HK-2 (cell line): Measurements from ENCODE around the gene CEP83.
A peak's percentile ranks its signal among the peaks of the same experiment; 100 is the strongest.
"Not testable (repeated sequence)": the region's sequence is repeated elsewhere in the genome, so short reads cannot be mapped to it uniquely, and the experiment has no call there.

Experiments
- DNase-seq: peaks from one replicate; pipeline ENCODE4 v3.0.0-alpha.2; 2018; ENCODE audit not compliant: unreplicated experiment

The CEP83 gene

DNA sequence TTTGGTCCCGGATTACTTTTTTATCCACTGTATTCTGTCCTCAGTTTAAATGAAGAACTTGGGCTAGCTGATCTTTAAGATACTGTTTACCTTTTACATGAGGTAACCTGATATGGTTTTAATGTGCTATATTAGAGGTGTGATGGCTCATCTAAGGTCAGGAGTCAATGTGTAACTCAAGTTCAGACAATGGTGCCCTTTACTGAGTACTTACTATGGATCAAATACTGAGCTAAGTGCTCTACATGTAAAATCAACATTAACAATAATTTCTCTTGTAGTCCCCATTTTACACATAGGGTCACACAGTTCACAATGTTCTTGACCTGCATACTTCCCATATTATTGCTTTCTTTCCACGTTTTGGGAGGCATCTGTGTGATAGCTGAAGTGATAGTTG is 79.2 kb downstream of the CEP83 start:
- DNase-seq: no peak

DNA sequence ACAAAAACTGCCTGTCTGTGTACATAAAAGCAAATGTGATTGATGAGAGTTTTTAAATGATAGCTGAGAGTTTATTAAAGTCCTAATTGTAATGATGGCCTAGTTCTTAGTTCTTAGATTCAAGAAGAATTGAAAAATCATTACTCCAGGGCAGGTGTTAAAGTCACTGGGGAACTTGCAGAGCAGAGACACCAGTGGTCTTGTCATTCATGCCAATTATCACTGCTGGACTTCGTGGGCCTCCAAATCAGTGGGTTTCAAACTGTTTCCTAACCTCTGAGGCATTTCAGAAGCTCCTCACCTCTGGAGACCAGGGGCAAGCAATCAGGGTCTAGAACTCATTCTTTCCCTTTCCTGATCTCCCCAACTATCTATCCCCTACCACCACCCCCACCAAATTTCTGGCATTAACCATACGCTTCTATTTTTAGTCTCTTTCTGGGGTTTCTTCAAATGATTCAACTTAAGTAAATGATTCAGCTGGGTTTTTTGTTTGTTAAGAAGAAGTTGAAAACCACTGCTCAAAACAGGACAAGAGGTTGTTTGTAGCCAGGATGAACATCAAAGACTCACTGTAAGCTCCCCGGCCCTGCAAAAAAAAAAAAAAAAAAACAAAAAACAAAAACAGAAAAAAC is 80.1 kb downstream of the CEP83 start:
- DNase-seq: no peak

DNA sequence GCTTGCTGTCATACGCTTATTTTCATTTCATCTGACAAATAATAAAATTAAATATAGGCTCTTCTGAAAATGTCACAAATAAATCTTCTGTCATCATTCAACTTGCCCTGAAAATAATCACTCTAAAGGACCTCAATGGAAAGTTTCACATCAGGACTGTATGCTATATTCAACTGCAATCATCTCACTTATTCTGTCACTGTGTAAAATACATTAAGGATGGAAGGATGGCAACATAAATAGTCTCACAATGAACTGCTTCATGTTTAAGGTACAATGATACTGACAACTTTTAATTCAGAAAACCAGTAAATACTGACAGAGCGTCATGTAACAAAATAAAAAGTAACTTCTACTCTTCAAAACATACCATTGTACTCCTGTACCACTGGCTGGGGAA is 82.1 kb downstream of the CEP83 start:
- DNase-seq: no peak

DNA sequence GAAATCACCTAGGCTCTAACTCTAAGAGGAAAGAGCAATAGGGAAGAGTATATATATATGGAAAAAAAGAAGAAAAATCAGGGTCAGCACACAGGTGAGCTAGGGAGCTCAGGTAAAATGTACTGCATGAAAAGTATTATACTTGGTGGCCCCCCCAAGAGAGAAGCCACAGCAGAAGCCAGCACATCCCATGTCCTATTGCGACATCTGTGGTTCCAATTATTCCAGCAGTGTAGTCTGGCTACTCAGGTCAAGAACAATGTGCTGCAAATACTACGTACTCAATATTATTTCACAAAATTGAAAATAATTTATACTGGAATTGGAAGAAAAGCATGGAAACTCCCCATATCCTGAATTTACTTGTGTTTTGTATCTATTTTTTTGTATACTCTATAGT is 85.5 kb downstream of the CEP83 start:
- no peak for DNase-seq

DNA sequence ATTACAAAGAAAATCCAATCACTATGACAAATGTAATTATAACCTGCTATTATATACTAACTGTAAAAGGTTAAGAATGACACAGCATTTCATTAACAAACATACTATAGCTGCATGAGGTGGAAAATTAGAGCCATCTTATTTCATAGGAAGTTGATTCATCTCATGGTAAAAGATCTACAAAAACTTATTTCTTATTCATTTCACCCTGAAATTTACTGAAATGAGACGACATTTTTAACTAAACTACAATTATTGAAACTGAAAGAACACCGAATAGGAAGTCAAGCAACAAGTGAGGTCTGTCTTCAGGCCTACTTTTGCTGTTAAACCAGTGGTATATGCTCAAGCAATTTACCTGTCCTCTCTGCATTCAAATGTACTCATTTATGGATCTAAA is 87.2 kb downstream of the CEP83 start:
- no peak for DNase-seq

DNA sequence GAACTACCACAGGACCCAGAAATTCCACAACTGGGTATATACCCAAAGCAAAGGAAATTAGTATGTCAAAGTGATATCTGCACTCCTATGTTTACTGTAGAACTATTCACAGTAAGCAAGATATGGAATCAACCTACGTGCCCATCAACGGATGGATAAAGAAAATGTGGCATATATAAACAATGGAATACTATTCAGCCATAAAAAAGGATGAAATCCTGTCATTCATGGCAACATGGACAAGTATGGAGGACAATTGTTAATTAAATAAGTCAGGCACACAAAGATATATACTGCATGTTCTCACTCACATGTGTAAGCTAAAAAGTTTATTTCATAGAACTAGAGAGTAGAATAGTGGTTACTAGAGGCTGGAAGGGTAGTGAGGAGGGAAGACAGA is 97.0 kb downstream of the CEP83 start:
- DNase-seq: no peak

DNA sequence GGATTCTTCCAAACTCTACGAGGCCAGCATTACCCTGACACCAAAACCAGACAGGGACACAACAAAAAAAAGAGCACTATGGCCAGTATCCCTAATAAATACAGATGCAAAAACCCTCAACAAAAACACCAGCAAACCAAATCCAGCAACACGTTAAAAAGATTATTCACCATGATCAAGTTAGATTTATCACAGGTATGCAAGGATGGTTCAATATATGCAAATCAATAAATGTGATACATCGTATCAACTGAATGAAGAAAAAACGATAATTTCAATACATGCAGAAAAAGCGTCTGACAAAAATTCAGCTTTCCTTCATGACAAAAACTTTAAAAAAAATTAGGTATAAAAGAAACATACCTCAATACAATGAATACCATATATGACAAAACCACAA is 99.9 kb downstream of the CEP83 start:
- no peak for DNase-seq

DNA sequence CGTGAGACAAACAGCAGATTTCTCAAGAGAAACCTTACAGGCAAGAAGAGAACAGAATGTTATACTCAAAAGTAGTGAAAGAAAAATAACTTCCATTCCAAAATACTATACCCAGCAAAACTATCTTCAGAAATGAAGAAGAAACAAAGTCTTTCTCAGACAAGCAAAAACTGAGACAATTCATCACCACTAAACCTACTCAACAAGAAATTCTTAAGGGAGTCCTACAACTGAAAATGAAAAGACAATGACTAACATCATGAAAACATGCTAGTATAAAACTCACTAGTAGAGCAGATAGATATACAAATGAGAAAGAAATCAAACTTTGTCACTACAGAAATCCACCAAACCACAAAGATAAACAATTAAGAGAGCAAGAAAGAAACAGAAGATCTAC is 106.5 kb downstream of the CEP83 start:
- no peak for DNase-seq

DNA sequence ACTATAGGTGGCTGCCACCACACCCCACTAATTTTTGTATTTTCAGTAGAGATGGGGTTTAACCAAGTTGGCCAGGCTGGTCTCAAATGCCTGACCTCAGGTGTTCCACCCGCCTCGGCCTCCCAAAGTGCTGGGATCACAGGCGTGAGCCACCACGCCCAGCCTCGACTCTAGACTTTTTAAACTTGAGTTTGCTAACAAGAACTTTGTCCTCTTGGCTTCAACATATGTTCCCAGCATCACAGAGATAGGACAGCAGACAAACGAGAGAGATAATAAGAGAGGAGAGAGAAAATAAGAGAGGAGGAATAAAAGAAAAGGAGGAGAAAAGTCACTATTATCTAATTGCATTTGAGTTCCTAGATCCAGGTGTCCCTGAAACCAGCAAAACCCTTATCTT is 119.1 kb downstream of the CEP83 start:
- DNase-seq: no peak

DNA sequence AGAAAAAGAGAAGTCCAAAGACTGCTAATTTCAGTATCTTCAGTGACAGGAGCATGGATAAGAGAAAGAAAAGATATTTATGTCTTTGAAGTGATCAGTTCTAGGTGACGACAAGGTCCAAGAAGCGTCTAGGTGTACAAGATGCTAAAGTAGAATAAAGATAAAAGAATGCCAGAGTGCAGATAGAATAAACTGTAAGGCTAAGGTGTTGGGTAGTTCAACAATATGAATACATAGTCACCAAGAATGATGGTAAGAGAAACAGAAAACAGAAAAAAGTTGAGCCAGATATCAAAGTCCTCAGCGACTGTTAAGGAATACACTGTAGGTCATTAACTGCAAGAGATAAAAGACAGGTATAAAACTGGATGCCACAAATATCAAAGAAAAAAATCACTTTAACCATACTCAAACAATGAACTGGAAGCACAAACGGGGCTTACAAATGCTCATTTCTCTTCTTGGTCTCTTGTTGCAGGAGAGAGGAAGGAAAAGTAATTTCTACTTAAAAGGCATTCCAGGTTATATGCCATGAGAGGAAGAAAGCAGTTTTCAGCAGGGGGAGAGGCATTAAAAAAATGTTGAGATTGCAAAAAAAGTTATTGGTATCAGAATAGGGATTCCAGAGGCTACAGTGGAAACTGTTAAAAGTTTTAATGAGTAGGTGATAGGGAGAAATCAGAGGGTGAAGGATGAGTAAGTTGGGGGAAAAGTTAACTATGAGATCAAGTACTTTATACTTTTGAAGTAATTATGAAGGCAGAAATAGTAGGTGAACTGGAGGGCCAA is 121.5 kb downstream of the CEP83 start:
- no peak for DNase-seq

DNA sequence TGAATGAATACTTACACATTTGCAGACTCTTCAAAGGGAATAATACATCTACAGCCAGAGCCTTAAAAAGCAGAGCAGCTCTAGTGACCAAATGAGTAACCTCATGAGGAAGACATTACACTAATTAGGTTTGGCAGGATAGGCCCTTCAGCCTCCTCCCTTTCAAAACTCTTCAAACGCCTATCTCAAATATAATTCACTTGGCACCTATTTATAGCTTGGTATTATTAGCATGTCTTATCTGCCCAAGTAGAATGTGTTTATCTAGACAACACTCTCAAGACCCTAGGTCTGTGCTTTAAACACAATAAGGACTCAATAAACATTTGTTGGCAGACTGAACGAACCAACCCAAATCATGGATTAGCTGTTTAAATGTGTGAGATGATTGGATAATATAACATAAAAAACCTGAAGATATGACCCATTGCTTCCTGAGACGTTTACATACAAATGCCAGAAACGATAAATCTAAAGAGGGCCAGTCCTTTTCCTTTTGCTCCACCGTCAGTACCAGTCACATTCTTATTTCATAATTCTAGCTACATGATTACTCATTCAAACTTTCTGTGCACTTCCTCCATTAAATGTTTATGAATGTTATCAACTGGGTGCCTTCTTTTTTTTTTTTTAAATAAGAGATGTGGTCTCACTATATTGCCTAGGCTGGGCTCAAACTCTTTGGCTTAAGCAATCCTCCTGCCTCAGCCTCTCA is 123.3 kb downstream of the CEP83 start:
- no peak for DNase-seq

DNA sequence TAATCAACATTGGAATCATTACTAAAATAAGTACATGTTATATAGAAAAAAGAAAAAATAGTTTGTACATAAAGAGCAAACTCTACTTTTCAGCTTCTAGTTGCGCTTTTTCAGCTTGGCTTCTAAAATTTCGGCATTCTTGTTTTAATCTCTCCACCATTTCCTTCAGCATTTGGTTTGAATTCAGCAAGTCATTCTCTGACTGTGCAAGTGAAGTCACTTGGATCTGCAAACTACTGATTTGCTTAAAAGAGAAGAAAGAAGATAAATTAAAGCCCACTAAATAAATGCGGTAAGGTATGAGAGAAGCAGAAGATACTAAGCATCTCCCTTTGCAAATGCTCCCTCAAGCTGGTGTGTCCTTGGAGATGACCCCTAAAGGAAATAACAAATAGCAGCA is 126.3 kb downstream of the CEP83 start:
- no peak for DNase-seq

DNA sequence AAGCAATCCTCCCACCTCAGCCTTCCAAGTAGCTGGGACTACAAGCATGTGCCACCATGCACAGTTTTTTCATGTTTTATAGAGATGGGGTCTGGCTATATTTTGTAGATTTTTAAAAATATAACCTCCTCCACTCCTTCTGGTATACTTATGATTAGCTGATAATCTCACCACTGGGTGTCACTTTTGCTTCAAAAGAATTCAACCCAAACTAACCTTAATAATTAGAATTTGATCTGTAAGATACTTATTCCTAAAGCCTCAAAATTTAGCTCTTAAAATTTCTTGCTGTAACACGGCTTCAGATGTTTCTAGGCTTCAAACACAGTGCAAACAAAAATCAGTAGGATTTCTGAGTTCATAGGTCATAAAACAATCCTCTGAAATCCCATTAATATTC is 130.3 kb downstream of the CEP83 start:
- DNase-seq: no peak

DNA sequence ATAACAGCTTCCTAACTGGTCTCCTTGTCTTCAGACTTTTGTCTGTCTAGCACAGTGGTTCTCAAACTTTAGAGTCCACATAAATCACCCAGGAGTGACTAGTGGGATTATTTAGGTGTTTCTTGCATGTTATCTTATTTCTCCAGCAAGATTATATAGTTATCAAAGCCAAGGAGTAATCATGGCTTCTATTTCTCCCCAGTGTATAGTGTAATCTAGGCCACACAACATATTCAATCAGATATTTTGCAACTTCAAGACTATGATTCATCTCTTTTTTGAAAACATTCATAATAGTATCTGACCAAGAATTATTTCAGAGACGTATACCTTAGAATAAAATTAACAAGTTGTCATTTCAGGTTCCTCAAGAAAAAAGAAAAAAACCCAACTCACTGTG is 131.9 kb downstream of the CEP83 start:
- DNase-seq: no peak

DNA sequence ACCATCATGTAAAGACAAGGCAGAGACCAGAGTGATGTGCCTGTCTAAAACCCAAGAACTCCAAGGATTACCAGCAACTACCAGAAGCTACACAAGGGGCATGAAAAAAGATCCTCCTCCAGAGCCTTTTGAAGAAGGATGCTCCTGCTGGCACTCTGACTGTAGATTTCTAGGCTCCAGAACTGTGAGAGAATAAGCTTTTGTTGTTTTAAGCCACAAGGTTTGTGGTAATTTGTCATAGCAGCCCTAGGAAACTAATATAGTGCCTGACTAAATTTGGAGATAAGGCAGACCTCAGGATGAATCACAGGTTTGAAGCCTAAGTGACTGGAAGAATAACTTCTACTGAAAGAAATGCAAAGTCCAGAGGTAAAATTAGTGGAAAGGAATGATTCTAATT is 132.9 kb downstream of the CEP83 start:
- peak; percentile 11 for DNase-seq

DNA sequence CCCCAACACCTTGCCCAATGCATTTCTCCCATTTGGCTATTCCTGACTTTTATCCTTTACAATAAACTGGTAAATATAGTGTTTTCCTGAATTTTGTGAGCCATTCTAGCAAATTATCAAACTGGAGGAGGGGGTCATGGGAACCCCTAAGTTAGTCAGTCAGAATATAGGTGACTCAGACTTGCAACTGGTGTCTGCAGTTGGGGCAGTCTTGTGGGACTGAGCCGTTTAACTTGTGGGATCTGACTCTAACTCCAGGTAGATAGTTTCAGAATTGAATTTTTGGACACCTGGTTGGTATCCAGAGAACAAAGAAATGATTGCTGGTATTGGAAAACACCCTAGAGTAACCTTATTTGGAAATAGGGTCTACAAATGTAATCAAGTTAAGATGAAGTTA is 133.4 kb downstream of the CEP83 start:
- DNase-seq: no peak

DNA sequence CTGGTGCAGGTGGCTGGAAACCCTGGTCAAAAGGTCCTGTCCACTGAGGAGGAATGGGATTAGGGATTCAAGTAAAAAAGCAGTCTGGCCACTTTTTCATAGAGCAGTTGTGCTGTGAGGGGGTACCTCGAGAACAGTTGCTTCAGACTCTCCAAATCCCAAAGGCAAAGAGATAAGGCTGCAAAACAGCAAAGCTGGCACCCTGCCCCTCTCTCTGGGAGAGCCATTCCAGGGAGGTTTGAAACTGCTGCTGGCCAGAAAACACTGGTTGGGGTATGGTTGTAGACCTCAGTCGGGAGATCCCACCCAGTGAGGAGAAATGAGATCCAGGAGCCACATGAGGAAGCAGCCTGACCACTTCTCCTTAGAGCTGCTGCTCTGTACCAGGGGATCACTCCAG is 137.3 kb downstream of the CEP83 start:
- DNase-seq: no peak

DNA sequence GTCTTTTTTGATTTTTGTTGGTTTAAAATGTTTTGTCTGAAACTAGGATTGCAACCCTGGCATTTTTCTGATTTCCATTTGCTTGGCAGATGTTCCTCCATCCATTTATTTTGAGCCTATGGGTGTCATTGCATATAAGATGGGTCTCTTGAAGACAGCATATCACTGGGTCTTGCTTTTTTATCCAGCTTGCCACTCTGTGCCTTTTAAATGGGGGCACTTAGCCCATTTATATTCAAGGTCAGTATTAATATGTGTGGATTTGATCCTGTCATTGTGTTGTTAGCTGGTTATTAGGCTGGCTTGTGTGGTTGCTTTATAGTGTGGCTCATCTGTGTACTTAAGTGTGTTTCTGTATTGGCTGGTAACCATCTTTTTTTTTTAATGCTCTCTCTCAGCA is 139.6 kb downstream of the CEP83 start:
- DNase-seq: no peak

DNA sequence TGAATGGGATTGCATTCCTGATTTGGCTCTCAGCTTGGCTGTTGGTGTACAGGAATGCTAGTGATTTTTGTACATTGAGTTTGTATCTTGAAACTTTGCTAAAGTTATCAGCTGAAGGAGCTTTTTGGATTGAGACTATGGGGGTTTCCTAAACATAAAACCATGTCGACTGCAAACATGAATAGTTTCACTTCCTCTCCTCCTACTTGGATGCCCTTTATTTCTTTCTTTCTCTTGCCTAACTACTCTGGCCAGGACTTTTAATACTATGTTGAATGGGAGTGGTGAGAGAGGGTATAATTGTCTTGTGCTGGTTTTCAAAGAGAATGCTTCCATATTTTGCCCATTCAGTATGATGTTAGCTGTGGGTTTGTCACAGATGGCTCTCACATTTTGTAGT is 141.5 kb downstream of the CEP83 start:
- no peak for DNase-seq

DNA sequence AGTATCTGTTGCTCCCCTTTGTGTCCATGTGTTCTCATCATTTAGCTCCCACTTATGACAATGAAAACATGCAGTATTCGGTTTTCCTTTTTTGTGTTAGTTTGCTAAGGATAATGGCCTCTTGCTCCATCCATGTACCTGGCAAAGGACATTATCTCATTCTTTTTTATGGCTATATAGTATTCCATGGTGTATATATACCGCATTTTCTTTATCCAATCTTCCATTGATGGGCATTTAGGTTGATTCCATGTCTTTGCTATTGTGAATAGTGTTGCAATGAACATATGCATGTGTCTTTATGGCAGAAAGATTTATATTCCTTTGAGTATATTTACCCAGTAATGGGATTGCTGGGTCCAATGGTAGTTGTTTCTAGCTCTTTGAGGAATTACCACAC is 143.1 kb downstream of the CEP83 start:
- DNase-seq: not testable (repeated sequence)

DNA sequence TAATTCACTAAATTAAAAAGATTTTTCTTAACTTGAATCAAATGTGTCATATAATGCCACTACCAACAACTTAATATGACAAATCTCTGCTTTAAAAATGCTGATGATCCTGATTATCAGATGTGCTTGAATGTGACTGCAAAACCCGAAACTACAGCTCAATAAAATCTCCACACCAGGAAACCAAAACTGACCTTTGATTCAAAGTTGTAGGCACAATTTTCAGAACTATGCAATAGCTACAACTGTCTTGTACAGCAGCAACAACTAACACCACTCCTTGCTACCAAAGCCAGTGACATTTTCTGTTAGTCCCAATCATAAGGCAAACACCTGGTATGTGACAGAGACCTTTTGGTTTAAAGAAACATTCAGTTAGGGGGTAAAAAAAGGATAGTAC is 147.3 kb downstream of the CEP83 start:
- no peak for DNase-seq

DNA sequence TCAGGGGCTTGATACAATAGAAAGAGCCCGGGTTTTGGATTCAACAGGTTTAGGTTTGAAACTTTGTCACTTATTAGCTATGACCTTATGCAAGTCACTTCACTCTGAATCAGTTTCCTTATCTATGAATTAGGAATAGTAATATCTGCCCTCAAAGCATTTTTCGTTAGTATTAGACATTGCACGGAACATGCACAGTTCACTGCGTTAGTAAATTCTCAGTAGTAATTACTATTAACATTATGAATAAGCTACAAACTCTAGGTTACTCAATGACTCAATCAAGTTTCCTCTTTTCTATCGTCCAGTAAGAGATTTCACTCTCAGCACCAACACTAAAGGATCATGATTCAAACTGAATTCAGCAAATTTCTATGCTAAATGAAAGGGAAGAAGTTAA is 150.3 kb downstream of the CEP83 start:
- DNase-seq: no peak

DNA sequence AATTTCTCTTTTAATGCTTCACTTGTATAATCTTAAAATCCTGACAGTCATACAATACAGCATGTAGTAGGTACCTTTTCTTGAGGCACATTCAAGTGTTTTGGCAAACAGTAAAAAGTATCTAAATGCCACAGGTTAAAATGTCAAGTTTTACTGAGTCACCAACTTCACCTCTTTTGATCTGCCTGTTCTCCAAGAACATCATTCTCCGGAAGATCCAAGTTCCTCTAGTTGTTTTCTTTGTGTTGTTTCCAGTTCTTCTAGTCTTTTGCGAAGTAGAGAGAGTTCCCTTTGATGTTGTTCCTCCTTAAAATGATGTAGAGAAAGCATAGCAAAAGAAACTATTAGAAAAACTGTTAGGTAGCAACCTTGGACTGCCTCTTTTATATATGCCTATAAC is 151.1 kb downstream of the CEP83 start:
- DNase-seq: no peak
